Neural cell (in vitro differentiated cells): ENCODE measurements around the gene DNAJC27. TPM values are rescaled to one million over a fixed set of nuclear protein-coding genes. Genes with fewer than 3 reads are reported as not detected.

ENCODE experiments used
- H2AFZ ChIP-seq: fragments of 200-600, 300-800 bp; sonication (generic), shearing (Covaris generic); 2 replicates; pipeline ENCODE4 v1.6.0; 2014; ENCODE audit warnings: low read depth, mild to moderate bottlenecking, antibody characterized with exemption, low read length, moderate library complexity
- H3F3A ChIP-seq: fragments of 200-600 bp; shearing (Covaris generic); 2 replicates; pipeline ENCODE4 v1.6.1; 2016; ENCODE audit warnings: mild to moderate bottlenecking, moderate library complexity, mixed read lengths, antibody characterized with exemption, low read length; ENCODE audit not compliant: insufficient read depth, poor library complexity, severe bottlenecking
- H3K27ac ChIP-seq: fragments of 200-600, 300-800 bp; sonication (generic), shearing (Covaris generic); 2 replicates; pipeline ENCODE4 v1.5.1; 2014; ENCODE audit warnings: mild to moderate bottlenecking, low read length, moderate library complexity
- H3K27me3 ChIP-seq: fragments of 300-800, 200-600 bp; sonication (generic), shearing (Covaris generic); 2 replicates; pipeline ENCODE4 v1.6.0; 2014; ENCODE audit warnings: mild to moderate bottlenecking, low read depth, low read length, moderate library complexity; ENCODE audit not compliant: insufficient read depth
- H3K36me3 ChIP-seq: fragments of 300-800, 200-600 bp; sonication (generic), shearing (Covaris generic); 2 replicates; pipeline ENCODE4 v1.5.1; 2014; ENCODE audit warnings: mild to moderate bottlenecking, antibody characterized with exemption, low read length, moderate library complexity; ENCODE audit not compliant: insufficient read depth
- H3K4me2 ChIP-seq: fragments of 300-800, 200-600 bp; sonication (generic), shearing (Covaris generic); 2 replicates; pipeline ENCODE4 v1.6.0; 2014; ENCODE audit warnings: mild to moderate bottlenecking, low read length
- H3K4me3 ChIP-seq: fragments of 300-800, 200-600 bp; sonication (generic), shearing (Covaris generic); 2 replicates; pipeline ENCODE4 v1.5.1; 2014; ENCODE audit warnings: mild to moderate bottlenecking, low read length, moderate library complexity
- H3K79me2 ChIP-seq: fragments of 200-600 bp; shearing (Covaris generic); replicated peaks from 2 replicates; pipeline ENCODE4 v1.6.0; 2014; ENCODE audit warnings: mild to moderate bottlenecking, low read length, moderate library complexity; ENCODE audit not compliant: insufficient read depth
- H3K9ac ChIP-seq: fragments of 300-800, 200-600 bp; sonication (generic), shearing (Covaris generic); 2 replicates; pipeline ENCODE4 v1.6.1; 2016; ENCODE audit warnings: mild to moderate bottlenecking, low read length, mixed read lengths
- H3K9me2 ChIP-seq: fragments of 200-600 bp; shearing (Covaris generic); 2 replicates; pipeline ENCODE4 v1.6.1; 2016; ENCODE audit warnings: mild to moderate bottlenecking, low read length, mixed read lengths; ENCODE audit not compliant: insufficient read depth
- H3K9me3 ChIP-seq: fragments of 200-600, 300-800 bp; sonication (generic), shearing (Covaris generic); 2 replicates; pipeline ENCODE4 v1.6.1; 2016; ENCODE audit warnings: mild to moderate bottlenecking, mixed run types, low read length, moderate library complexity, mixed read lengths
- H4K20me1 ChIP-seq: fragments of 200-600 bp; shearing (Covaris generic); 2 replicates; pipeline ENCODE4 v1.6.1; 2016; ENCODE audit warnings: mild to moderate bottlenecking, mixed run types; ENCODE audit not compliant: insufficient read depth
- CTCF ChIP-seq: fragments of 450-650 bp; IDR thresholded peaks from 2 replicates; pipeline ENCODE4 v1.5.1; 2014; ENCODE audit warnings: antibody characterized with exemption, mild to moderate bottlenecking, moderate library complexity; ENCODE audit not compliant: poor library complexity, severe bottlenecking
- EP300 ChIP-seq: fragments of 450-650 bp; conservative IDR thresholded peaks from 2 replicates; pipeline ENCODE4 v1.6.1; 2014; ENCODE audit warnings: antibody characterized with exemption, mild to moderate bottlenecking, moderate library complexity; ENCODE audit not compliant: poor library complexity, severe bottlenecking
- EZH2 ChIP-seq: fragments of 200-600, 300-800 bp; shearing (Covaris generic), sonication (generic); IDR thresholded peaks from 2 replicates; pipeline ENCODE4 v1.6.1; 2014; ENCODE audit warnings: antibody characterized with exemption, low read length, borderline replicate concordance, mild to moderate bottlenecking; ENCODE audit not compliant: insufficient read depth, poor library complexity, severe bottlenecking
- MXI1 ChIP-seq: fragments of 450-650 bp; conservative IDR thresholded peaks from 2 replicates; pipeline ENCODE4 v1.6.1; 2014; ENCODE audit warnings: antibody characterized with exemption, mild to moderate bottlenecking; ENCODE audit not compliant: poor library complexity, severe bottlenecking
- POLR2AphosphoS5 ChIP-seq: IDR thresholded peaks from 2 replicates; pipeline ENCODE4 v1.6.1; 2012
- RAD21 ChIP-seq: fragments of 450-650 bp; conservative IDR thresholded peaks from 2 replicates; pipeline ENCODE4 v1.6.1; 2014; ENCODE audit warnings: antibody characterized with exemption, mild to moderate bottlenecking, moderate library complexity
- REST ChIP-seq: IDR thresholded peaks from 2 replicates; pipeline ENCODE4 v1.6.1; 2012; ENCODE audit warnings: borderline replicate concordance
- SMC3 ChIP-seq: fragments of 450-650 bp; conservative IDR thresholded peaks from 2 replicates; pipeline ENCODE4 v1.6.1; 2014; ENCODE audit warnings: antibody characterized with exemption, mild to moderate bottlenecking, moderate library complexity; ENCODE audit not compliant: poor library complexity
- TAF1 ChIP-seq: IDR thresholded peaks from 2 replicates; pipeline ENCODE4 v1.6.1; 2012; ENCODE audit warnings: low read depth
- polyA plus RNA-seq: library from polyadenylated mRNA; depleted of rRNA; stranded (reverse); fragments of >200 nt; gene quantifications from 2 replicates; pipeline ENCODE4 v1.2.3, GENCODE V29; 2014

The DNAJC27 gene
- polyA plus RNA-seq, 1 donor from 2014 or later, result 22.4 TPM

DNA sequence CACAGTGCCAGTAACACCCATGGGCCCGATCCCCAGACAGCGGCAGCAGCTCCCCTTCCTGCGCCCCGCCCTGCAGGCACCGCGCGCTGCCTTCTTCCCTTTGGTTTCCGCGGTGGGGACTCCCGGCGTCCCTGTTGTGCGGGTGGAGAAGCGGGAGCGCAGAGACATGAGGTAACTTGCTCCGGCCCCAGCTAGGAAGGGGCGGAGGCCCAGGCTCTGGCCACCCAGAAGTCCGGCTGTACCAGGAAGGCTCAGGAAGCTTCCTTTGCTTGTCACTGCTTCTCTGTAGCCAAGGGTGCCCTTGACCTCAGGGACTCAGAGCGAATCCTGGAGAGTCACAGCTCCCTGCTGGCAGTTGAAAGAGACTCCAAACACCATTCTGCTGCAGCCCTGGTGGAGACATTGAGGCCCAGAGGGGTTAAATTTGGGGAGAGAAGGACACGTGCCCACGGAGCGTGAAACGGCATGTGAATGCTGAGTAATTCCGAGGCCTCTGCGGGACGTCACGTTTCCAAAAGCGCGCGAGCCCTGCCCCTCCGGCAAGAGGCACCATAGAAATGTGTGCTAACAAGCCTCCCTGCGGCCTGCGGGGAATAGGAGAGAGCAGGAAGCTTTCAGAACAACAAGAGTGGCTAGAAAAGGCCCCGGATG lies 45.0 kb downstream of the DNAJC27 start:
- Histone ChIP-seq H3K79me2 (no peaks in the 10 kb centered on the region), H3F3A (no peaks in the 10 kb centered on the region), H3K4me2 (no peak overlapping the region), H3K27ac (no peak overlapping the region), H2AFZ (no peak overlapping the region), H3K4me3 (no peak overlapping the region), H3K9me3 (no peaks in the 10 kb centered on the region), H3K9me2 (no peaks in the 10 kb centered on the region), H3K9ac (no peak overlapping the region), H4K20me1 (no peaks in the 10 kb centered on the region), H3K36me3 (no peaks in the 10 kb centered on the region), H3K27me3 (no peaks in the 10 kb centered on the region)
- TF ChIP-seq POLR2AphosphoS5 (no peak), RAD21 (no peak)

DNA sequence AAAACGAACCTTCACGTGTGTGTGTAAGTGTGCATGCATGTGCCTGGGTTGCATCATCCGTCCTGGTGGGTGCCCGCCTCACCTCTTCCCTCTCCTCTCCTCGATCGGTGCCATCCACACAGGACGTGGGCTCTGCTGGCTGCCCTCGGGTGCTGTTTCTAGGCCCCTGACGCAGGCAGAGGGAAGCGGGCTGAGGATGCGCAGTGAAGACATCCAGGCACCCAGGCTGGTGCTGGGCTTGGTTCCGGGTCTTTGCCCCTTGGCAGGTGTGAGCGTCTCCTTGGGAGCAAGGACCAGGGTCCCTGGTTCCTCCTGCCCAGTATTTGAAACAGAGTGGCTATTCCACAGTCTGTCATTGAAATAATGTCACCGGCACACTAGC lies 45.5 kb downstream of the DNAJC27 start:
- no peak overlapping the region for H3K4me2 ChIP-seq
- no peaks in the 10 kb centered on the region for H3K9me3 ChIP-seq
- no peaks in the 10 kb centered on the region for H3K79me2 ChIP-seq
- no peak overlapping the region for H2AFZ ChIP-seq
- H3K36me3 ChIP-seq, result no peaks in the 10 kb centered on the region
- no peaks in the 10 kb centered on the region for H3K27me3 ChIP-seq
- H4K20me1 ChIP-seq, result no peaks in the 10 kb centered on the region
- H3K27ac ChIP-seq, result no peak overlapping the region
- no peak for TF ChIP-seq TAF1
- TF ChIP-seq CTCF, result no peak
- no peak for TF ChIP-seq SMC3
- TF ChIP-seq MXI1, result no peak
- no peak for TF ChIP-seq EP300
- no peak for TF ChIP-seq EZH2
- no peak for TF ChIP-seq RAD21
- TF ChIP-seq REST, result no peak
- no peak for TF ChIP-seq POLR2AphosphoS5
- H3F3A ChIP-seq, result no peaks in the 10 kb centered on the region
- no peak overlapping the region for H3K9ac ChIP-seq
- no peak overlapping the region for H3K4me3 ChIP-seq
- no peaks in the 10 kb centered on the region for H3K9me2 ChIP-seq

DNA sequence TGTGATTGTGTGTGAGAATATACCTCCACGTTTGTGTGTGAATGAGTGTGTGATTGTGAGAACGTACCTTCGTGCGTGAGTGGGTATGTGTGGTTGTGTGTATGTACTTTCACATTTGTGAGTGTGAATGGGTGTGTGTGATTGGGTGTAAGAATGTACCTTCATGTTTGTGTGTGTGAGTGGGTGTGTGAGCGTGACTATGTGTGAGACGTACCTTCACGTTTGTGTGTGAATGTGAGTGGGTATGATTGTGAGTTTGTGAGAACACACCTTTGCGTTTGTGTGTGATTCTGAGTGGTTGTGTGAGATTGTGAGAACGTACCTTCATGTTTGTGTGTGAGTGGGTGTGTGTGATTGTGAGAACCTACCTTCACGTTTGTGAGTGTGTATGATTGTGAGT lies 45.9 kb downstream of the DNAJC27 start:
- Histone ChIP-seq H3K9ac (no peak overlapping the region), H3K9me2 (no peaks in the 10 kb centered on the region), H3K27ac (no peak overlapping the region), H3F3A (no peaks in the 10 kb centered on the region), H3K4me2 (no peak overlapping the region), H3K4me3 (no peak overlapping the region), H4K20me1 (no peaks in the 10 kb centered on the region), H3K36me3 (no peaks in the 10 kb centered on the region), H3K9me3 (no peaks in the 10 kb centered on the region), H3K79me2 (no peaks in the 10 kb centered on the region), H2AFZ (no peak overlapping the region), H3K27me3 (no peaks in the 10 kb centered on the region)
- TF ChIP-seq MXI1 (no peak), EZH2 (no peak), REST (no peak), EP300 (no peak), POLR2AphosphoS5 (no peak), CTCF (no peak)
